ENCODE measurements around the gene SUGP2. TPM values are rescaled to one million over a fixed set of nuclear protein-coding genes. Genes with fewer than 3 reads are reported as not detected.

Gene SUGP2
- total and polyA plus RNA-seq, 2 experiments from 2014 or later = 28.8 to 29.7 TPM

DNA sequence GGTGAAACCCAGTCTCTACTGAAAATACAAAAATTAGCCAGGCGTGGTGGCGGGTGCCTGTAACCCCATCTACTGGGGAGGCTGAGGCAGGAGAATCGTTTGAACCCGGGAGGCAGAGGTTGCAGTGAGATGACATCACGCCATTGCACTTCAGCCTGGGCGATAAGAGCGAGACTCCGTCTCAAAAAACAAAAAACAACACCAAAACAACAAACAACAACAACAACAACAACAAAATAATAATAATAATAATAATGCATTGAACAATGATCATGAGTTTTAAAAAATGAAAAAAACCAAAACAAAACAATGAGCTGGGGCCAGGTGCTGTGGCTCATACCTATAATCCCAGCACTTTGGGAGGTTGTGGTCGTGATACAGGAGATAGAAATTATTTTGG lies 69.2 kb downstream of the SUGP2 start:
- 86 to 89% methylated on average over 9 of the region's 9 CpGs for WGBS, 2 experiments (ENCODE audit: low coverage in 1 of 2, low lambda C conversion rate in 2 of 2, missing lambda C conversion rate in 2 of 2)
- no peaks in the 10 kb centered on the region for H3K79me2 ChIP-seq (ENCODE audit: insufficient read depth)
- no peaks in the 10 kb centered on the region for H3K36me3 ChIP-seq (ENCODE audit: low read depth)
- no peaks in the 10 kb centered on the region for H3K27me3 ChIP-seq (replicated peaks; ENCODE audit: insufficient read depth)
- no peak for TF ChIP-seq EZH2 (IDR thresholded peaks at IDR 0.05; ENCODE audit: insufficient read depth, poor library complexity, severe bottlenecking)
- H3K4me2 ChIP-seq (ENCODE audit: unreplicated experiment) = no peak overlapping the region
- DNase-seq = no peak
- H3K9me2 ChIP-seq (ENCODE audit: insufficient read depth) = no peaks in the 10 kb centered on the region
- H4K20me1 ChIP-seq (ENCODE audit: insufficient read depth) = no peaks in the 10 kb centered on the region
- H3F3A ChIP-seq (ENCODE audit: insufficient read depth) = peaks cover 3% of the 10 kb centered on the region; the same call in 1 of the 2 replicates
- no peaks in the 10 kb centered on the region for H3K9me3 ChIP-seq (ENCODE audit: low read depth)
- no peak overlapping the region for H2AFZ ChIP-seq
- peaks cover 7% of the 10 kb centered on the region for H3K4me1 ChIP-seq (ENCODE audit: insufficient read depth)
- H3K9ac ChIP-seq = no peak overlapping the region
- in situ Hi-C loops (cut with MboI) = no loop called here
- H3K4me3 ChIP-seq = no peak overlapping the region
- H3K27ac ChIP-seq = no peak overlapping the region

DNA sequence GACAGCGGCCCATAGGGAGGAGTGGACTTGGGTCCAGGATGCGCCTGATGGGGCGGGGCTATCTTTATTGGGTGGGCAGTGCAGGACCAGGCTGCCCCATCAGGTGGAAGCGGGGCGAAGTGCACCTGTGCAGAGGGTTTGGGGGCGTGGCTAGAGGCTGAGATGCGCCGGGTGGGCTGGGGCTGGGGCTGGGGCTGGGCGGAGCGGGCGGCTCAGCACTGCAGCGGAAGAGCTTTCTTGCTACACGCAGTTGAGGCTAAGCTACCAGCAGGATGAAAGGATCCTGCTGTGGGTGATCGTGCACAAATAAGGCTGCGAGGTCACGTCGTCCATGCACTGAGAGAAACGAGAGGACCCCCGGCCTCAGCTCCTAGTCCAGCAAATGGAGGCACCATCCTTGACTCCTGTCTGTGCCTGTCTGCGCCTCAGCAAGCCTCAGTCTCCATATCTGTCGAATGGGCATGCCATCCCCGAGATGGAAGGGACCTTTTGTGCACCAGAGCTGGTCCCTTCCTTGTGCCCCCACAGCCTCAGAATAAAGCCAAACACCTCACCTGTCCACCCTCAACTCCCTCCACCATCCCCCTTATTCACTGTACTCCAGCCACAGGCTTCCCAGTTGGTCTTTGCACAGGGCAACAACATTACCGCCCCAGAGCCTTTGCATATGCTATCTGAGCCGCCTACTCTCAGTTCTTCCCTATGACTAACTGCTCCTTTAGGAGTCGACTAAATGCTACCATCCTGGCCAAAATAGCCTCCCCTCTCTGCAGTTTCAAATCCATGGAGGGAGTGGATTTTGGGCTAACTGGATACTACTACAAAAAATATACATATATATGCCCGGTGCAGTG lies 71.3 kb downstream of the SUGP2 start:
- no peak for DNase-seq
- Histone ChIP-seq H3K4me3 (no peak overlapping the region), H3K27ac (no peak overlapping the region), H3F3A (ENCODE audit: insufficient read depth) (no peaks in the 10 kb centered on the region), H3K9me2 (ENCODE audit: insufficient read depth) (no peaks in the 10 kb centered on the region), H3K4me1 (ENCODE audit: insufficient read depth) (no peaks in the 10 kb centered on the region), H3K4me2 (ENCODE audit: unreplicated experiment) (no peak overlapping the region), H3K9me3 (ENCODE audit: low read depth) (no peaks in the 10 kb centered on the region), H3K9ac (no peak overlapping the region), H3K36me3 (ENCODE audit: low read depth) (no peaks in the 10 kb centered on the region), H3K27me3 (replicated peaks; ENCODE audit: insufficient read depth) (no peaks in the 10 kb centered on the region), H2AFZ (no peak overlapping the region), H3K79me2 (ENCODE audit: insufficient read depth) (no peaks in the 10 kb centered on the region), H4K20me1 (ENCODE audit: insufficient read depth) (no peaks in the 10 kb centered on the region)
- in situ Hi-C loops (cut with MboI) = no loop called here
- TF ChIP-seq EZH2phosphoT487 (IDR thresholded peaks at IDR 0.05; ENCODE audit: insufficient read depth, low read depth) (no peak), EZH2 (IDR thresholded peaks at IDR 0.05; ENCODE audit: insufficient read depth, poor library complexity, severe bottlenecking) (no peak)
- 27 to 28% methylated on average over 22 to 26 of the region's 26 CpGs for WGBS, 2 experiments (ENCODE audit: low coverage in 1 of 2, low lambda C conversion rate in 2 of 2, missing lambda C conversion rate in 2 of 2)

DNA sequence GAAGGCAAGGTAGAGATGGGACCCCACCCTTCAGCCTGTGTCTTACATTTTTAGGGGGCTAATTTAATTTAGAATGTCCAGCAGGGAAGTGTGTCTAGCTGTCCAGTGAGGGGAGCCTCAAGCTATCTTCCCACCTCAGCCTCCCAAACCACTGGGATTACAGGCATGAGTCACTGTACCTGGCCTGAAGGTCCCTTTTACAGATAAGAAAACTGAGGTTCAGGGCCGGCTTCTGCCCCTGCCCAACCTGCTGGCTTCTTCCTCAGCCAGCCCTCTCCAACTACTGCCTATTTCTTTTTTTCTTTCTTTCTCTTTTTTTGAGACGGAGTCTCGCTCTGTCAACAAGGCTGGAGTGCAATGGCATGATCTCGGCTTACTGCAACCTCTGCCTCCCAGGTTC lies 72.9 kb downstream of the SUGP2 start:
- WGBS, 2 experiments (ENCODE audit: low coverage in 1 of 2, low lambda C conversion rate in 2 of 2, missing lambda C conversion rate in 2 of 2) = 99 to 100% methylated on average over 4 of the region's 4 CpGs

DNA sequence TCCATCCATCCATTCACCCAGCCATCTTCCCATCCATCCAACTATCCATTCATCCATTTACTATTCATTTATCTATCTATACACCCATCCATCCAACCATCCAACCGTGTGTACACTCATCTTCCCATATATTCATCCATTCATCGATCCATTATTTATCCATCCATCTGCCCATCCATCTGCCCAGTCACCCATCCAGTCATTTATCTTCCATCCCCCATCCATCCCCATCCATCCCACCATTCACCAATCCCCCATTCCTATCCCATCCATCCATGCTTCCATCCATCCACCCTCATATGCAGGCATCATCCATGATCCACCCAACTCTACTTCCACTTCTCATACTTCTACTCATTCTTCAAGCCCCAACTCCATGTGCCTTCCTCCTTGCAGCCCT lies 78.3 kb downstream of the SUGP2 start:
- WGBS, 2 experiments (ENCODE audit: low coverage in 1 of 2, low lambda C conversion rate in 2 of 2, missing lambda C conversion rate in 2 of 2) = 96% methylated on average over 2 of the region's 2 CpGs
- no peaks in the 10 kb centered on the region for H3K27me3 ChIP-seq (replicated peaks; ENCODE audit: insufficient read depth)

More for the DNA sequence above, 72.9 kb downstream of the SUGP2 start:
- in situ Hi-C loops (cut with MboI) = no loop called here
- DNase-seq = no peak
- TF ChIP-seq EZH2phosphoT487 (IDR thresholded peaks at IDR 0.05; ENCODE audit: insufficient read depth, low read depth) (no peak), EZH2 (IDR thresholded peaks at IDR 0.05; ENCODE audit: insufficient read depth, poor library complexity, severe bottlenecking) (no peak)
- Histone ChIP-seq H3K79me2 (ENCODE audit: insufficient read depth) (no peaks in the 10 kb centered on the region), H3F3A (ENCODE audit: insufficient read depth) (no peaks in the 10 kb centered on the region), H4K20me1 (ENCODE audit: insufficient read depth) (no peaks in the 10 kb centered on the region), H3K4me3 (no peak overlapping the region), H3K27ac (no peak overlapping the region), H3K9me3 (ENCODE audit: low read depth) (no peaks in the 10 kb centered on the region), H2AFZ (no peak overlapping the region), H3K4me1 (ENCODE audit: insufficient read depth) (no peaks in the 10 kb centered on the region), H3K27me3 (replicated peaks; ENCODE audit: insufficient read depth) (no peaks in the 10 kb centered on the region), H3K36me3 (ENCODE audit: low read depth) (no peaks in the 10 kb centered on the region), H3K9ac (no peak overlapping the region), H3K4me2 (ENCODE audit: unreplicated experiment) (no peak overlapping the region), H3K9me2 (ENCODE audit: insufficient read depth) (no peaks in the 10 kb centered on the region)

More for the DNA sequence above, 78.3 kb downstream of the SUGP2 start:
- H3K27ac ChIP-seq = no peak overlapping the region
- no peak overlapping the region for H2AFZ ChIP-seq
- no peaks in the 10 kb centered on the region for H3K36me3 ChIP-seq (ENCODE audit: low read depth)
- no peak overlapping the region for H3K4me2 ChIP-seq (ENCODE audit: unreplicated experiment)
- TF ChIP-seq EZH2phosphoT487 (IDR thresholded peaks at IDR 0.05; ENCODE audit: insufficient read depth, low read depth) (no peak), EZH2 (IDR thresholded peaks at IDR 0.05; ENCODE audit: insufficient read depth, poor library complexity, severe bottlenecking) (no peak)
- no peak overlapping the region for H3K9ac ChIP-seq
- H3K9me3 ChIP-seq (ENCODE audit: low read depth) = no peaks in the 10 kb centered on the region
- in situ Hi-C loops (cut with MboI) = no loop called here
- no peak overlapping the region for H3K4me3 ChIP-seq
- DNase-seq = no peak
- H3F3A ChIP-seq (ENCODE audit: insufficient read depth) = peaks cover 8% of the 10 kb centered on the region; the same call in 1 of the 2 replicates
- no peaks in the 10 kb centered on the region for H3K79me2 ChIP-seq (ENCODE audit: insufficient read depth)
- no peaks in the 10 kb centered on the region for H4K20me1 ChIP-seq (ENCODE audit: insufficient read depth)
- H3K9me2 ChIP-seq (ENCODE audit: insufficient read depth) = no peaks in the 10 kb centered on the region
- peaks cover 6% of the 10 kb centered on the region; the same call in 1 of the 2 replicates for H3K4me1 ChIP-seq (ENCODE audit: insufficient read depth)

Data from GM23248 (cell line).